Gastrocnemius medialis (tissue), 4 donors: ENCODE data around the gene TCN2. TPM values are rescaled to one million over a fixed set of nuclear protein-coding genes. Genes with fewer than 3 reads are reported as not detected.
A peak's percentile ranks its signal among the peaks of the same experiment; 100 is the strongest.

Source experiments
- ATAC-seq, 2 donors: fragments of 150-250 bp; one replicate each; pipeline ENCODE4 v1.9.1; 2016
- DNase-seq, 2 donors: peaks; one replicate each; pipeline ENCODE4 v3.0.0-alpha.2; 2019
- H3K27ac ChIP-seq, 4 donors: fragments of 200-600 bp; sonication (generic); 1 replicate in 1 of 4; 2 replicates in 3 of 4; pipeline ENCODE4 v1.5.1; 2016 to 2018; ENCODE audit warnings: mild to moderate bottlenecking in 2 of 4, moderate library complexity in 1 of 4
- H3K27me3 ChIP-seq, 3 donors: fragments of 200-600 bp; sonication (generic) in 2 of 3; 1 replicate in 1 of 3; 2 replicates in 2 of 3; pipeline versions ENCODE4 v1.5.1 to v1.6.0; 2016 to 2019; ENCODE audit warnings: mild to moderate bottlenecking in 1 of 3, moderate library complexity in 1 of 3
- H3K36me3 ChIP-seq, 2 donors: fragments of 200-600 bp; sonication (generic) in 1 of 2; one replicate each; pipeline ENCODE4 v1.5.1; 2017 to 2018
- H3K4me1 ChIP-seq, 2 donors: fragments of 200-600 bp; sonication (generic) in 1 of 2; one replicate each; pipeline ENCODE4 v1.5.1; 2016 to 2017; ENCODE audit warnings: mild to moderate bottlenecking in 2 of 2
- H3K4me3 ChIP-seq, 4 donors: fragments of 200-600 bp; sonication (generic) in 3 of 4; 1 replicate in 1 of 4; 2 replicates in 3 of 4; pipeline ENCODE4 v1.5.1; 2016 to 2019; ENCODE audit warnings: mild to moderate bottlenecking in 2 of 4
- H3K9me3 ChIP-seq, 3 donors: fragments of 200-600 bp; sonication (generic) in 2 of 3; 1 replicate in 1 of 3; 2 replicates in 2 of 3; pipeline ENCODE4 v1.5.1; 2016 to 2019
- CTCF ChIP-seq, 5 experiments: fragments of 450-650 bp in 3 of 5; fragments of 200-600 bp in 2 of 5; sonication (generic) in 2 of 5; IDR thresholded peaks in 4 of 5; conservative IDR thresholded peaks in 1 of 5; 1 replicate in 4 of 5; 2 replicates in 1 of 5; pipeline ENCODE4 v1.5.1; 2016 to 2019; ENCODE audit warnings: antibody characterized with exemption in 5 of 5, mild to moderate bottlenecking in 3 of 5, moderate library complexity in 3 of 5
- POLR2A ChIP-seq, 2 donors: fragments of 450-650 bp; IDR thresholded peaks; one replicate each; pipeline ENCODE4 v1.6.1; 2017; ENCODE audit warnings: antibody characterized with exemption in 2 of 2, mild to moderate bottlenecking in 2 of 2, moderate library complexity in 2 of 2
- in situ Hi-C, 4 donors: fragments of 200-750 bp; cut with MboI; loops; one replicate each; pipeline versions ENCODE4 v1.15.0 to v1.8.0; 2017; ENCODE audit warnings: low sequenced_read_pairs in 4 of 4
- intact Hi-C: fragments of 100-400 bp; cut with DNase I; formaldehyde crosslinking; loops from one replicate; pipeline ENCODE4 v1.15.1; 2023; ENCODE audit warnings: low total_unique reads
- total RNA-seq, 4 donors: library from RNA; depleted of rRNA; stranded (reverse); fragments of >200 nt; gene quantifications; one replicate each; pipeline versions ENCODE4 v1.1.0 to v1.2.3, GENCODE V29; 2016

TCN2 gene
- total RNA-seq, 4 donors from 2014 or later = 5.1 to 12.8 (median 11.7) TPM

- ATAC-seq (no peak), DNase-seq (no peak)
- Histone ChIP-seq H3K4me1 (peaks cover 73% of the 10 kb centered on the region in 2 donors), H3K4me3 (no peak overlapping the region), H3K27ac (peak overlapping the region; percentile 95 to 99 (median 98)), H3K9me3 (no peaks in the 10 kb centered on the region), H3K36me3 (no peaks in the 10 kb centered on the region), H3K27me3 (no peaks in the 10 kb centered on the region)
- intact Hi-C loops (no loop called here), in situ Hi-C loops (loop anchor here in 1 of 4 donors (25.0 kb wide), 1 partner anchor 272 kb away; no protein-coding TSS in a partner anchor)
- TF ChIP-seq CTCF (IDR thresholded peaks at IDR 0.05 in 4 of 5, conservative IDR thresholded peaks at IDR 0.05 in 1 of 5) = no peak
- TF ChIP-seq POLR2A (IDR thresholded peaks at IDR 0.05) = no peak
These were observed 33.4 kb downstream of the TCN2 start for GRCh38 chr22:30640361-30640760.

GRCh38 chr22:30640839-30641430, 34.0 kb downstream of the TCN2 start:
- DNase-seq (peak; percentile 71 to 90), ATAC-seq (peak; percentile 86 to 88)
- H3K36me3 ChIP-seq = no peaks in the 10 kb centered on the region
- intact Hi-C loops (no loop called here), in situ Hi-C loops (loop anchor here in 1 of 4 donors (25.0 kb wide), 1 partner anchor 271 kb away; no protein-coding TSS in a partner anchor)
- H3K27ac ChIP-seq = peak overlapping the region; percentile 95 to 99 (median 98)
- peaks cover 73% of the 10 kb centered on the region in 2 donors for H3K4me1 ChIP-seq
- peak; percentile 32 to 54 for TF ChIP-seq POLR2A (IDR thresholded peaks at IDR 0.05)
- TF ChIP-seq CTCF (IDR thresholded peaks at IDR 0.05 in 4 of 5, conservative IDR thresholded peaks at IDR 0.05 in 1 of 5) = no peak
- no peak overlapping the region for H3K4me3 ChIP-seq
- H3K27me3 ChIP-seq = no peaks in the 10 kb centered on the region
- no peaks in the 10 kb centered on the region for H3K9me3 ChIP-seq

GRCh38 chr22:30643055-30643875, 36.3 kb downstream of the TCN2 start:
- TF ChIP-seq POLR2A (IDR thresholded peaks at IDR 0.05) (no peak), CTCF (IDR thresholded peaks at IDR 0.05 in 4 of 5, conservative IDR thresholded peaks at IDR 0.05 in 1 of 5) (no peak)
- H3K27ac ChIP-seq = peak overlapping the region; percentile 95 to 99 (median 98)
- H3K27me3 ChIP-seq = no peaks in the 10 kb centered on the region
- no peak overlapping the region for H3K4me3 ChIP-seq
- DNase-seq (peak in 1 of 2 donors; percentile 67), ATAC-seq (peak in 1 of 2 donors; percentile 25)
- H3K4me1 ChIP-seq = peaks cover 53 to 54% of the 10 kb centered on the region in 2 donors
- no peaks in the 10 kb centered on the region for H3K9me3 ChIP-seq
- H3K36me3 ChIP-seq = no peaks in the 10 kb centered on the region
- in situ Hi-C loops (loop anchor here in 1 of 4 donors (25.0 kb wide), 1 partner anchor 269 kb away; no protein-coding TSS in a partner anchor), intact Hi-C loops (no loop called here)

GRCh38 chr22:30646518-30647160, 39.7 kb downstream of the TCN2 start:
- Histone ChIP-seq H3K9me3 (no peaks in the 10 kb centered on the region), H3K27me3 (no peaks in the 10 kb centered on the region), H3K27ac (peak overlapping the region in 3 of 4 donors; percentile 21 to 38 (median 22)), H3K4me3 (no peak overlapping the region), H3K4me1 (peaks cover 26 to 31% of the 10 kb centered on the region in 2 donors), H3K36me3 (no peaks in the 10 kb centered on the region)
- TF ChIP-seq POLR2A (IDR thresholded peaks at IDR 0.05) (no peak), CTCF (IDR thresholded peaks at IDR 0.05 in 4 of 5, conservative IDR thresholded peaks at IDR 0.05 in 1 of 5) (no peak)
- no peak for ATAC-seq
- intact Hi-C loops (no loop called here), in situ Hi-C loops (loop anchor here in 1 of 4 donors (25.0 kb wide), 1 partner anchor 266 kb away; no protein-coding TSS in a partner anchor)
- DNase-seq = peak in 1 of 2 donors; percentile 25
